Measurements from ENCODE around the gene CEP97. TPM values are rescaled to one million over a fixed set of nuclear protein-coding genes. Genes with fewer than 3 reads are reported as not detected.
"Not testable (repeated sequence)": the region's sequence is repeated elsewhere in the genome, so short reads cannot be mapped to it uniquely, and the experiment has no call there.

The CEP97 gene, protein sequence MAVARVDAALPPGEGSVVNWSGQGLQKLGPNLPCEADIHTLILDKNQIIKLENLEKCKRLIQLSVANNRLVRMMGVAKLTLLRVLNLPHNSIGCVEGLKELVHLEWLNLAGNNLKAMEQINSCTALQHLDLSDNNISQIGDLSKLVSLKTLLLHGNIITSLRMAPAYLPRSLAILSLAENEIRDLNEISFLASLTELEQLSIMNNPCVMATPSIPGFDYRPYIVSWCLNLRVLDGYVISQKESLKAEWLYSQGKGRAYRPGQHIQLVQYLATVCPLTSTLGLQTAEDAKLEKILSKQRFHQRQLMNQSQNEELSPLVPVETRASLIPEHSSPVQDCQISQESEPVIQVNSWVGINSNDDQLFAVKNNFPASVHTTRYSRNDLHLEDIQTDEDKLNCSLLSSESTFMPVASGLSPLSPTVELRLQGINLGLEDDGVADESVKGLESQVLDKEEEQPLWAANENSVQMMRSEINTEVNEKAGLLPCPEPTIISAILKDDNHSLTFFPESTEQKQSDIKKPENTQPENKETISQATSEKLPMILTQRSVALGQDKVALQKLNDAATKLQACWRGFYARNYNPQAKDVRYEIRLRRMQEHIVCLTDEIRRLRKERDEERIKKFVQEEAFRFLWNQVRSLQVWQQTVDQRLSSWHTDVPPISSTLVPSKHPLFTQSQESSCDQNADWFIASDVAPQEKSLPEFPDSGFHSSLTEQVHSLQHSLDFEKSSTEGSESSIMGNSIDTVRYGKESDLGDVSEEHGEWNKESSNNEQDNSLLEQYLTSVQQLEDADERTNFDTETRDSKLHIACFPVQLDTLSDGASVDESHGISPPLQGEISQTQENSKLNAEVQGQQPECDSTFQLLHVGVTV
- total RNA-seq, result 15.9 TPM

DNA sequence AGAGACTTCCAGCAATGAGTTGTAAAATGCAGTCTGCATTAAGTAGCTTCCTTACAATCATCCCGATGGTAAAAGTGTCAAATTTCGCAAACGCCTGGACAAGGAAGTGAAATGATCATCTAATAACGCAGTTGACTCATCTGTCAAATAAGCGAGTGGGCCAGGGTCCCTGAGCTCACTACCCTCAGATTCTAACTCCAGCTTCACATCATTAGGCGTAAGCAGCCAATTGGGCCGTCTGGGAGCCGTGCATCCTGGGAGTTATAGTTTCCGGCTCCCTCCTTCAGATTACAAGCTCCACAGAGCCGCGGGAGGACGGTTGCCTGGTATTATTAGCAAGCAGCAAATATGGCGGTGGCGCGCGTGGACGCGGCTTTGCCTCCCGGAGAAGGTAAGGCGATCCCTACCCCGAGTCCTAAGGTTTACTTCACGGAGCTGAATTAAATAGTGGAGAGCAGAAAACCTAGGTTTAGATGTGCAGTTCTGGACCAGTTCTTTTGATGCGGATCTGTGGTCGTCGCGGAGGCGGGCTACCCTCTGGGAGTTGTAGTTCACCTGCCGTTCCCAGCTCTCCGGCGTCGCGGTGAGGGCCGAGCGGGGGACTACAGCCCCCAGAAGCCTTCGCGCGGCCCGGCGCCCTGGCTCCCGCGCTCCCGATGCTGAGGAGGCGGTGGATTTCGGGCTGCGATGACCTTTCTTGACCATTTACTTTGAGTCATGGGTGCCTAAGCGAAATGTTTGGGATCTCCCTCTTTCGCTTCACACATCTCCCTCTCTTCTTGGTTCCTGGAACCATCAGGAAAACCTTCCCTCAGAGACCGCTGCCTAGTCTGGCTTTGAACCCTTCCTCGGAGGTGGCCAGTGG is at the start of gene CEP97:
Gene CEP97, plus strand, starts transcription at position 286 of the 865 bp plus-strand sequence. Its CDS starts 63 bp downstream, at position 349.
- peak; percentile 96 for DNase-seq

DNA sequence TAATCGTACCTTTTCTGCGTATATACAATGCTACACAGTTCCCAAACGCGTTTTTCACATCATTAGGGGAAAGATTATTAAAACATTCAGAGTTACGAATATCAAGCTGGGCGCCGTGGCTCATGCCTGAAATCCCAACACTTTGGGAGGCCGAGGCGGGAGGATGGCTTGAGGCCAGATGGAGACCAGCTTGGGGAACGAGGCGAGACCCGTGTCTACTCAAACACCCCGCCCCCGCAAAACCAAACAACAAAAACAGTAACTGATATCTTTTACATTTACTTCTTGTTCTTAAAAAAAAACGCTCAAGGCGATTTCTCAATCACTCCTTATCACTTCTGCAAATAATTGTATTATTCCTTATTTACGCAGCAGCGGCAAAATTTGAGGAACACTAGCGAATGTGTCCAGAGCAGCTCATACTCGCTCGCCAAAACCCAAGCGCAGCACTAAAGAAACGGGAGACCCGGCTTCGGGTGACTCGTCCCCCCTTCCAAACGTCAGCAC is 48.7 kb upstream of the CEP97 start:
- DNase-seq, result no peak

DNA sequence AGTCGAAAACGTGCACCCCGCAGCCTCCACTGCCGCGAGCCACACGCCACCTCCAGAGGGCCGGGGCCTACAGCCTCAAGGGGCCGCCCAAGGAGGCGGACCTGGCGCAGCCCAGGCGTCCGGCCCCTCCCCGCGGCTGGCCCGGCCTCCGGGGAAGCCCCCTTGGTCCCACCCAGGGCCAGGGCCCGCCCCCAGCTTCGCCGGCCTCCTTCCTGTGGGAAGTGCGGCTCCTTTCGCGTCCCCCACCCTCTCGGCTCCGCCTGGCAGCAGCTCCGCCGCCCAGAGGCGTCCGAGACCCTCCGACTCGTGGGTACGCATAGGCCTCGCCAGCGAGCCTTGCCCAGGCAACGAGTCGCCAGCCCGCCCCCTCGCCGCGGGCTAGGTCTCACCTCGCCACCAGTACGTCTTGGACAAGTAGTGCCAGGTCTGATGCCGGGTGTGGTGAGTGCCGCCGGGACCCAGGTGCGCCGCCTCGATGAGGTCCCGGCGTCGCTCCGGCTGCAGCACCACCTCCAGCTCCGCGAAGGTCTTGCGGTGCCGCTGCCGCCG is 48.1 kb upstream of the CEP97 start:
- DNase-seq, result no peak

DNA sequence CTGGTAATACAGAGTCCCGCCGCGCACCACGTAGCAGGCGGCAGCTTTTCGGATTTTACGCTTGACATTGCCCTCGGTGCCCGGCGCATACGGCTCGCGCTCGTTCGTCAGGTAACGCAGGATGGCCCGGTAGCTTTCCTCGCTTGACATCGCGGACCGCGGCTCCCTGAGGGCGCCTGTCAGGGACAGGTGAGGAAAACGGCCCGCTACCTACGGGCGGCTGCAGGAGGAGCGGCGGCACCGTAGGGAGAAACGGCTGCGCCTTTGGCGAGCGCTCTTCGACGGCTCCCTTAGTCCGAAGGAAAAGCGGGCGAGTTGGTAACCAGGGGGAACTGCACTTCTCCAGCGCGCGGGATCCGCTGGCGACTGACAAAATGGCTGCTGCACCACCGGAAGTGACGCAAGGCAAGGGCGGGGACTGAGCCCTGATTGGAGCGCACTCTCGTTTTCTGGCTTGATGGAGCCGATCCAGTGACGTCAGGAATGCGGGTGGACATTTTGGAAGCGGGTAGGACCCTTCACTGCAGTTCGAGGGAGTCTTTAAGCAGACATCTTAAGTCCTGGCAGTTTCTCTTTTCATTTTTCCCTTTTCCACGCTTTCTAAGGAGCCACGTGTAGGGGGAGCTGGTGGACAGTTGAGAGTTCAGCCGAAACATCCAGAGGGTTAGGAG is 47.5 kb upstream of the CEP97 start, which contains the start of gene ZBTB11:
Gene ZBTB11, minus strand, starts transcription at position 368 of the 671 bp plus-strand sequence. Its CDS starts 218 bp downstream, at position 150.
- DNase-seq, result no peak

DNA sequence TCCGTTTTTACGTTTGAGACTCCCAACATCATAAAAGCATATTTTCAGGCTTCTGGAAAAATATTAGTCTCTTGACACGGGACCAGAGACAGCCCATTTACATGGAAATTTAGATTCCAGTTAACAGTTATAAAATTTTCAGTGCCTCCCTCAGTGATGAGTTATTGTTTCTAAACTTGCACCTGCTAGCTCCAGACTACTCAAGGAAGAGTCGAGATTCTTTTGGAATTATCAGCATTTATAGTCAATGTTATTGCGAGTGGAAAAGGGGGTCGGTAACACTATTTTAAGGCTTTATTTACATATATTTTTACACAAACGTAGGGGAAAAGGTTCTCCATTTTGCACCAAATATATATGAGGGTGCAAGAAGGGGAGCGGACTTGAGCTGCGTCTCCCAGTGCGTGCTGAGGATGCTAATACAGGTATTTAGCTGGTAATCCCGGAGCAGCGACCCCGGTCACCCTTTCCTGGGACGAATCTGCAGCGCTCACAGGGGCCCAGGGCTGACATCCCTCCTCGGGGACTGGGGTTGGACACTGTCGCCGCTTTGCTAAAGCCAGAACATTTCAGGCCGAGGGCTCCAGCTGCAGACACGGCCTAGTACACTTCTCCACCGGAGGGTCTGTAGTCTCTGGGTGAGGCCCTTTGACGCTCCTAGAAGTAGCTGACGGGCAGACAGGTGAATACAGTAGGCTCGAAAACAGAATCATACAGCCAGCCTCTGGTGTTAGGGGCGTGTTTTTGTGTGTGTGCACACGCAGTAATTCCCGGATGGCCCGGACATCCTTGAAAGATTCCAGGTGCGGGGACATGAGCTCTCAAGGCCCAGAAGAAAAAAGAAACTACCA is 46.8 kb upstream of the CEP97 start:
- DNase-seq, result no peak

DNA sequence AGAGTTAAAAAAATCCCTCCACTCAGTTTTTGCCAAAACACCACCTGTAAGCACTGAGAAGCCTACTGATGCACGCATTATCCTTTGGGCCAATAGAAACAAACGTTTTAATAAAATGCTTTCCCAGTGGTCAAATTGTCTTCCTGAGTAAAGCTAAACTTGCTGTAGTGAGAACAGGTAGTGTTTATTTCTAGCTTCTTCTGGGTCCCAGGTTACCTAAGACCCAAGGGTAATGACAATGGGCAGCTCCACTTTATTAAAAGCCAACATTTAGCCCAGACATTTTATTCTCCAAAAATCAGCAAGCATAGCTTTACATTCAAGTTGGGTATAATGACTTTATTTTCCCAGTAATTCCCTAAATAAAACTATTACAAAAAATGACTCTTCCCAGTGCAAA is 45.6 kb upstream of the CEP97 start:
- not testable (repeated sequence) for DNase-seq

DNA sequence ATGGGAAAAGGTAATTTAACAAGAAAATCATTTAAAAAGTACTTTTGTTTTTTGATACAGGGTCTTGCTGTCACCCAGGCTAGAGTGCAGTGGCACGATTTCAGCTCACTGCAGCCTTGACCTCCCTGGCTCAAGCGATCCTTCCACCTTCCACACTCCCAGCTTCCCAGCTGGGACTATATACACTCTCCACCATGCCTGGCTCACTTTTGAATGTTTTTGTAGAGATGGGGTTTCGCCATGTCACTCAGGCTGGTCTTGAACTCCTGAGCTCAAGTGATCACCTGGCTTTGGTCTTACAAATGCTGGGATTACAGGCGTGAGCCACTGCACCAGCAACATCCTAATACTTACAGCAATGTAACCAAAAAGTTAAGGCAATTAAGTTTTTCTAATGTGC is 43.9 kb upstream of the CEP97 start:
- DNase-seq, result no peak

DNA sequence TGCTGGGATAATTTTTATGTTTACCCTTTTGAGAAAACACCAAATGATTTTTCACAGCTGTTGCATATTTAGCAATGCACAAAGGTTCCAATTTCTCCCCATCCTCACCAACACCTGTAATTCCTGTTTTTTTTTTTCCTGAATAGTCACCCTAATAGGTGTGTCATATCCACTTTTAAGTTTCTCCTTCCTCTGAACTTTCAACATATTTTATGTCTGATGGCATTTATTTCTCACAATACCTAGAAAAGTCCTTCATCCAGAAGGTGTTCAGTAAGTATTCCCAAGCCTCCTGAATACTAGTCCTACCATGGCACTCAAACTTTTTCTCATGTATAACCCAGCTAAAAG is 39.4 kb upstream of the CEP97 start:
- DNase-seq, result no peak

DNA sequence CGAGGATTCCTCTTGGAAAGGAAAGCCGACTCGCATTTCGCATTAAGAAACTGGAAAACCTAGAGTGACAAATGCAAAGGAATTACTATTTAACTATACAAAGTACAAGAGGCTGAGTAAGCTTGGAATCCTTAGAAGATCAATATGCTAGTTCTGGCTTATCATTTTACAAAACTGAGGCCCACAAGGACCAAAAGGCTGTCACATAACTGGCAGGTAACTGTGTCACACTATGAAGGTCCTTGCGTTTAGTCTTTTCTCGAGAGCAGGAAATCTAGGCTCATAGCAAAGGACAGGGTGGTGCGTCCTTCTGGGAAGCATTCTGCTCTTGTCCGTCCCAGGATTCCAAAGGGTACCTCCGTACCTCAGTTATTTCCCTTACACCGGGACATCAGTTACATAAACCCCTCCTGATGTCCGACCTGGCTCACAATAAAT is 38.5 kb upstream of the CEP97 start:
- no peak for DNase-seq

DNA sequence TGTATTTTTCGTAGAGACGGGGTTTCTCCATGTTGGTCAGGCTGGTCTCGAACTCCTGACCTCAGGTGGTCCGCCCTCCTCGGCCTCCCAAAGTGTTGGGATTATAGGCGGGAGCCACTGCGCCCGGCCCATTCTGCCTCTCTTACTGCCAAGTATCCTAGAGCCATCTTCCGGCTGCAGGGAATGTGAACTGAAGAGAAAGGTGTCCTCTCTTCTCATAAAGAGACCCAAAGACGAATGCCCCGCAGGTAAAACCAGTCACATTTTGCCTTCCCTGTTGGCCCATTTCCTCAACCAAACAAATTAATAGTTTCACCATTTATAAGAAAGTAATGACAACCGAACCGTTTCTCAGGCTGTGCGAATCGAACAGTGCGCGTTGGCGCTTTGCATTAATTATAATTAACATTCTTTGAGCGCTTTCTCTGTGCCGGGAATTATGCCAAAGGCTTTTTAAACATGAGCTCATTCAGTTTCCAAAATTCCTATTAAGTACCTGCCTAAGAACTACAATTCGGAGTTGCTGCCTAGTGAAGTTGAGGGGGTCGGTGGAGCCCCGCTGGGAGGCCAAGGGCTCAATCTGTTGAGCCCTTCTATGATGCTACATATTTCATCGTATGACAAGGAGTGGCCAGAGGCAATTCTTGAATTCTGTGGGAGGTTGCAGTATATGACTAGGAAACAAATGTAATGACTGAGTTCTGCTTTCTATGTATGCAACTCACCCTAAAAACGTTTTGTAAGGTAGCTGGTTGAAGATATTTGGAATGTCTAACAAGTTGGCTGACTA is 37.1 kb upstream of the CEP97 start:
- DNase-seq, result no peak

DNA sequence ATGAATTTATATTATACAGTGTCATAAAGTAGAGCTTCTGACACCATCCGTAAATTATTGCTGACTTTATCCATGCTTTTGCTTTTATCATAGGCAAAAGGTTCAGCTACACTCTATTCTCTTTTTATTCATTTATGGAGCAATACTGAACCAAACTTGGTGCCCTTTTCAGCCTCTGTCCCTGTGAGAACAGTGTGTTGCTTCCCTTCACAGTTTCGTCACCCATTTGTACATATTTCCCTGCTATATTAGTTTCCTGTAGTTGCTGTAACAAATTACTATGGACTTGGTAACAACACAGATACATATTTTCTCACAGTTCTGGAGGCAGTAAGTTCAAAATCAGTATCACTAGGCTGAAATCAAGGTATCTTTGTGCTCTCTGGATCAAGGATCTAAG is 35.1 kb upstream of the CEP97 start:
- no peak for DNase-seq

DNA sequence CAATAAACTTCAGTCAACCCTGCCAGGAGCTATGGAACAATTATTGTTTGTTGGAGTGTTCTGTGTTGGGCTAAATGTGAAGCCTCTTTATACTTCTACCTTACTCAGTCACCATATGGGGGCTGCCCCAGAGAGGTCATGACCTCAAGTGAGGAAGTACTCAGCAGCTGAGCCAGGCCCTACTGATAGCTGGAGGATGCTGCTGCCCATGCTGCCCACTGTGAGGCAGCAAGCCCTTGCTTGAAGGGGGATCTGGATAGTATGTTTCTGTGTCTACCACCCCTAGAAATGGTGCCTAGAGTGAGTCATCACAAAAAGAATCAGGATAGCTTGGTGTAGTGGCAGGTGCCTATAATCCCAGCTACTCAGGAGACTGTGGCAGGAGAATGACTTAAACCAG is 33.4 kb upstream of the CEP97 start:
- no peak for DNase-seq

DNA sequence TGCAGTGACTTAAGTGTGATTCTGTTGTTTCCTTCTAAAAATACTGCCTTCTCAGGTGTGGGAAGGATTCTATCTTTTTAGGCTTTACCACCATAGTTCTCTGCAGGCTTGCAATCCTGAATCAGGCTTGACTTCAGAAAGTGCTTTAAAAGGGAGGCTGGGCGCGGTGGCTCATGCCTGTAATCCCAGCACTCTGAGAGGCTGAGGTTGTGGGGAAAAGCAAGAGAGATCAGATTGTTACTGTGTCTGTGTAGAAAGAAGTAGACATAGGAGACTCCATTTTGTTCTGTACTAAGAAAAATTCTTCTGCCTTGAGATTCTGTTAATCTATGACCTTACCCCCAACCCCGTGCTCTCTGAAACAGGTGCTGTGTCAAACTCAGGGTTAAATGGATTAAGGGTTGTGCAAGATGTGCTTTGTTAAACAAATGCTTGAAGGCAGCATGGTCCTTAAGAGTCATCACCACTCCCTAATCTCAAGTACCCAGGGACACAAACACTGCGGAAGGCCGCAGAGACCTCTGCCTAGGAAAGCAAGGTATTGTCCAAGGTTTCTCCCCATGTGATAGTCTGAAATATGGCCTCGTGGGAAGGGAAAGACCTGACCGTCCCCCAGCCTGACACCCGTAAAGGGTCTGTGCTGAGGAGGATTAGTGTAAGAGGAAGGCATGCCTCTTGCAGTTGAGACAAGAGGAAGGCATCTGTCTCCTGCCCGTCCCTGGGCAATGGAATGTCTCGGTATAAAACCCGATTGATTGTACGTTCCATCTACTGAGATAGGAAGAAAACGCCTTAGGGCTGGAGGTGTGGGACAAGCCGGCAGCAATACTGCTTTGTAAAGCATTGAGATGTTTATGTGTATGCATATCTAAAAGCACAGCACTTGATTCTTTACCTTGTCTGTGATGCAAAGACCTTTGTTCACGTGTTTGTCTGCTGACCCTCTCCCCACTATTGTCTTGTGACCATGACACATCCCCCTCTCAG is 32.4 kb upstream of the CEP97 start:
- not testable (repeated sequence) for DNase-seq

DNA sequence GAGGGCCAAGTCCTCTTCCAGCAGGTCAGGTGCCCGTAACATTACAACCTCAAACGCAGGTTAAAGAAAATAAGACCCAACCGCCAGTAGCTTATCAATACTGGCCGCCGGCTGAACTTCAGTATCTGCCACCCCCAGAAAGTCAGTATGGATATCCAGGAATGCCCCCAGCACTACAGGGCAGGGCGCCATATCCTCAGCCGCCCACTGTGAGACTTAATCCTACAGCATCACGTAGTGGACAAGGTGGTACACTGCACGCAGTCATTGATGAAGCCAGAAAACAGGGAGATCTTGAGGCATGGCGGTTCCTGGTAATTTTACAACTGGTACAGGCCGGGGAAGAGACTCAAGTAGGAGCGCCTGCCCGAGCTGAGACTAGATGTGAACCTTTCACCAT is 30.9 kb upstream of the CEP97 start:
- DNase-seq, result not testable (repeated sequence)

DNA sequence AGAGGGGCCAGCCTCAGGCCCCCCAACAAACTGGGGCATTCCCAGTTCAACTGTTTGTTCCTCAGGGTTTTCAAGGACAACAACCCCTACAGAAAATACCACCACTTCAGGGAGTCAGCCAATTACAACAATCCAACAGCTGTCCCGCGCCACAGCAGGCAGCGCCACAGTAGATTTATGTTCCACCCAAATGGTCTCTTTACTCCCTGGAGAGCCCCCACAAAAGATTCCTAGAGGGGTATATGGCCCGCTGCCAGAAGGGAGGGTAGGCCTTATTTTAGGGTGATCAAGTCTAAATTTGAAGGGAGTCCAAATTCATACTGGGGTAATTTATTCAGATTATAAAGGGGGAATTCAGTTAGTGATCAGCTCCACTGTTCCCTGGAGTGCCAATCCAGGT is 29.6 kb upstream of the CEP97 start:
- DNase-seq, result not testable (repeated sequence)

DNA sequence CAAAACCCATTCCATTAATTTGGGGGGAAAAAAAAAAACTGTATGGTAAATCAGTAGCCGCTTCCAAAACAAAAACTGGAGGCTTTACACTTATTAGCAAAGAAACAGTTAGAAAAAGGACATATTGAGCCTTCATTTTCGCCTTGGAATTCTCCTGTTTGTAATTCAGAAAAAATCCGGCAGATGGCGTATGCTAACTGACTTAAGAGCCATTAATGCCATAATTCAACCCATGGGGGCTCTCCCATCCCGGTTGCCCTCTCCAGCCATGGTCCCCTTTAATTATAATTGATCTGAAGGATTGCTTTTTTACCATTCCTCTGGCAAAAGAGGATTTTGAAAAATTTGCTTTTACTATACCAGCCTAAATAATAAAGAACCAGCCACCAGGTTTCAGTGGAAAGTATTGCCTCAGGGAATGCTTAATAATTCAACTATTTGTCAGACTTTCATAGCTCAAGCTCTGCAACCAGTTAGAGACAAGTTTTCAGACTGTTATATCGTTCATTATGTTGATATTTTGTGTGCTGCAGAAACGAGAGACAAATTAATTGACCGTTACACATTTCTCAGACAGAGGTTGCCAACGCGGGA is 28.5 kb upstream of the CEP97 start:
- no peak for DNase-seq

Measured in skin of body (tissue), 2 donors.